Spleen (tissue), 7 donors: ENCODE measurements around the gene PLEKHB2.

Source experiments
- CTCF ChIP-seq, 11 experiments: fragments of 200-600 bp in 7 of 11; fragments of 450-650 bp in 4 of 11; sonication (generic) in 4 of 11; IDR thresholded peaks in 8 of 11; conservative IDR thresholded peaks in 3 of 11; 1 replicate in 7 of 11; 2 replicates in 4 of 11; pipeline versions ENCODE4 v1.4.0 to v1.8.0; 2016 to 2021; ENCODE audit warnings: antibody characterized with exemption in 11 of 11, inconsistent platforms in 4 of 11, mild to moderate bottlenecking in 1 of 11
- POLR2A ChIP-seq, 3 donors: fragments of 450-650 bp; IDR thresholded peaks; one replicate each; pipeline ENCODE4 v1.5.1; 2017; ENCODE audit warnings: antibody characterized with exemption in 3 of 3, mild to moderate bottlenecking in 1 of 3
- POLR2AphosphoS5 ChIP-seq, 3 donors: sonication (generic); formaldehyde crosslinking; IDR thresholded peaks; one replicate each; pipeline ENCODE4 v1.5.1; 2017; ENCODE audit warnings: antibody characterized with exemption in 3 of 3
- donor health status: DM: no; HTN: no; CAD: no; lungs with moderate emphysema.
- donor health status: DM: no; HTN: no; CAD: no.
- donor health status: DM: no; HTN: no; CAD: no.

DNA sequence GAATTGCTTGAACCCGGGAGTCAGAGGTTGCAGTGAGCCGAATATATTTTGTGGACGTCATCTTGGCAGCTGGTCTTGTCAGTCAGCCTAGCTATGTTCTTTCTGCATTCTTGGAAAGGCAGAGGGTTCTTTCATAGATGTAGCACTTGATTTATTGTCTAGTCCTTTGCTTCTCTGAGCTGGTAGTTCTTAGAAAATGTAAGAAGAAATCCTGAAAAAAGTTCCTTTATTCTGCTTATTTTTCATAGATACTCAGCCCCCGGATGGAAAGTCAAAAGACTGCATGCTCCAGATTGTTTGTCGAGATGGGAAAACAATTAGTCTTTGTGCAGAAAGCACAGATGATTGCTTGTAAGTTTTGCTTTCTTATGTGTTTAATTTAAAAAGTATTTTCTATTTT lies 21.3 kb downstream of the PLEKHB2 start:
- TF ChIP-seq POLR2A (IDR thresholded peaks at IDR 0.05) (no peak), CTCF (IDR thresholded peaks at IDR 0.05 in 8 of 11, conservative IDR thresholded peaks at IDR 0.05 in 3 of 11) (no peak), POLR2AphosphoS5 (IDR thresholded peaks at IDR 0.05) (no peak)
